H1 (cell line): Measurements from ENCODE around the gene PTPN22. TPM values are rescaled to one million over a fixed set of nuclear protein-coding genes. Genes with fewer than 3 reads are reported as not detected.

ENCODE experiments used
- CTCF ChIA-PET: fragments of 300-600 bp; sonication (Branson Sonifier 250); formaldehyde crosslinking; loops from one replicate; lab custom pipeline; 2021; ENCODE audit not compliant: partially characterized antibody; lab: Charles Lee
- POLR2A ChIA-PET: fragments of 300-600 bp; sonication (Branson Sonifier 250); formaldehyde crosslinking; loops from one replicate; lab custom pipeline; 2021; ENCODE audit warnings: inconsistent platforms; ENCODE audit not compliant: partially characterized antibody; lab: Charles Lee
- DNase-seq, 2 experiments: peaks; one replicate each; pipeline versions ENCODE4 v3.0.0 to v3.0.0-alpha.2; 2010 to 2022; ENCODE audit warnings: low spot score in 2 of 2, low read depth in 1 of 2, mixed read lengths in 1 of 2
- FAIRE-seq: peaks from 2 replicates; lab custom pipeline; 2011; peaks lifted over from hg19 to GRCh38; lab: Jason Lieb, UNC
- H2AFZ ChIP-seq: 2 replicates; pipeline ENCODE4 v1.8.1; 2012; ENCODE audit warnings: low read length, inconsistent platforms
- H2AK5ac ChIP-seq: 2 replicates; pipeline ENCODE4 v1.6.1; 2013; ENCODE audit warnings: low read depth, low read length
- H2BK120ac ChIP-seq: replicated peaks from 2 replicates; pipeline ENCODE3; 2013; ENCODE audit warnings: low read depth, low read length, inconsistent platforms
- H2BK12ac ChIP-seq: 2 replicates; pipeline ENCODE4 v1.6.1; 2013; ENCODE audit warnings: low read depth, low read length
- H2BK15ac ChIP-seq: 2 replicates; pipeline ENCODE4 v1.6.1; 2013; ENCODE audit warnings: low read length
- H2BK20ac ChIP-seq: 2 replicates; pipeline ENCODE4 v1.6.1; 2013; ENCODE audit warnings: low read length
- H2BK5ac ChIP-seq: 2 replicates; pipeline ENCODE4 v1.6.1; 2013; ENCODE audit warnings: low read depth, low read length
- H3K14ac ChIP-seq: 2 replicates; pipeline ENCODE4 v1.6.1; 2013; ENCODE audit warnings: inconsistent platforms; ENCODE audit not compliant: insufficient read length
- H3K18ac ChIP-seq: 2 replicates; pipeline ENCODE4 v1.6.1; 2013; ENCODE audit warnings: low read length; ENCODE audit errors: extremely low read depth
- H3K23ac ChIP-seq: 2 replicates; pipeline ENCODE4 v1.6.1; 2013; ENCODE audit warnings: inconsistent platforms; ENCODE audit not compliant: insufficient read length
- H3K23me2 ChIP-seq: 2 replicates; pipeline ENCODE4 v1.6.1; 2013; ENCODE audit warnings: low read depth, low read length
- H3K27ac ChIP-seq: 2 replicates; pipeline ENCODE4 v1.6.1; 2011; ENCODE audit warnings: low read depth, low read length, inconsistent platforms
- H3K27me3 ChIP-seq, 4 experiments: replicated peaks in 1 of 4; 1 replicate in 1 of 4; 2 replicates in 3 of 4; pipeline versions ENCODE4 v1.6.1 to v1.8.1; 2011 to 2013; ENCODE audit warnings: low read length in 3 of 4, mild to moderate bottlenecking in 3 of 4, inconsistent platforms in 2 of 4, mixed read lengths in 2 of 4, moderate library complexity in 1 of 4; ENCODE audit not compliant: control insufficient read depth in 3 of 4, insufficient read depth in 3 of 4; ENCODE audit errors: extremely low read depth in 1 of 4
- H3K36me3 ChIP-seq, 4 experiments: 2 replicates each; pipeline versions ENCODE4 v1.6.1 to v1.8.1; 2011 to 2013; ENCODE audit warnings: mild to moderate bottlenecking in 4 of 4, low read length in 3 of 4, moderate library complexity in 2 of 4, control low read depth in 1 of 4, inconsistent platforms in 1 of 4; ENCODE audit not compliant: insufficient read depth in 4 of 4, control insufficient read depth in 2 of 4
- H3K4ac ChIP-seq: replicated peaks from 2 replicates; pipeline ENCODE3; 2013; ENCODE audit warnings: low read length, low read depth, mixed read lengths, inconsistent platforms; ENCODE audit not compliant: insufficient read length
- H3K4me1 ChIP-seq, 4 experiments: replicated peaks in 1 of 4; 1 replicate in 1 of 4; 2 replicates in 3 of 4; pipeline versions ENCODE4 v1.6.1 to v1.8.1; 2011 to 2013; ENCODE audit warnings: low read length in 3 of 4, inconsistent platforms in 2 of 4, mixed read lengths in 1 of 4; ENCODE audit not compliant: insufficient read depth in 4 of 4, control insufficient read depth in 3 of 4
- H3K4me2 ChIP-seq, 2 experiments: 2 replicates each; pipeline versions ENCODE4 v1.6.1 to v1.8.1; 2011 to 2013; ENCODE audit warnings: low read depth in 2 of 2, low read length in 2 of 2, control low read depth in 1 of 2, inconsistent platforms in 1 of 2, mild to moderate bottlenecking in 1 of 2; ENCODE audit not compliant: insufficient read depth in 1 of 2
- H3K4me3 ChIP-seq, 4 experiments: fragments of 200-600, 300-600 bp in 1 of 4; sonication (generic), shearing (Covaris generic), sonication (Bioruptor Twin) in 1 of 4; 2 replicates each; pipeline versions ENCODE4 v1.5.1 to v1.8.1; 2011 to 2016; ENCODE audit warnings: low read length in 4 of 4, low read depth in 3 of 4, control low read depth in 2 of 4, inconsistent platforms in 2 of 4, mild to moderate bottlenecking in 2 of 4, mixed read lengths in 1 of 4, moderate library complexity in 1 of 4; ENCODE audit not compliant: insufficient read depth in 2 of 4; ENCODE audit errors: extremely low read depth in 1 of 4
- H3K56ac ChIP-seq: replicated peaks from 2 replicates; pipeline ENCODE3; 2013; ENCODE audit warnings: low read depth, mild to moderate bottlenecking, mixed read lengths, low read length, inconsistent platforms; ENCODE audit not compliant: insufficient read length
- H3K79me1 ChIP-seq: 2 replicates; pipeline ENCODE4 v1.6.1; 2013; ENCODE audit warnings: low read depth, low read length, control low read depth
- H3K79me2 ChIP-seq, 2 experiments: 2 replicates each; pipeline versions ENCODE4 v1.6.1 to v1.8.1; 2012 to 2013; ENCODE audit warnings: low read length in 2 of 2, mild to moderate bottlenecking in 2 of 2, inconsistent platforms in 1 of 2; ENCODE audit not compliant: insufficient read depth in 2 of 2, control insufficient read depth in 1 of 2
- H3K9ac ChIP-seq, 4 experiments: replicated peaks in 1 of 4; 1 replicate in 1 of 4; 2 replicates in 3 of 4; pipeline versions ENCODE4 v1.6.1 to v1.8.1; 2011 to 2013; ENCODE audit warnings: low read depth in 3 of 4, low read length in 3 of 4, control low read depth in 2 of 4, mild to moderate bottlenecking in 2 of 4, moderate library complexity in 2 of 4, inconsistent platforms in 1 of 4; ENCODE audit errors: extremely low read depth in 1 of 4
- H3K9me3 ChIP-seq, 2 experiments: 2 replicates each; pipeline versions ENCODE4 v1.6.1 to v1.8.1; 2012 to 2013; ENCODE audit warnings: mild to moderate bottlenecking in 2 of 2, moderate library complexity in 2 of 2, control low read depth in 1 of 2, inconsistent platforms in 1 of 2, low read depth in 1 of 2, low read length in 1 of 2, mixed read lengths in 1 of 2; ENCODE audit not compliant: insufficient read depth in 2 of 2
- H4K20me1 ChIP-seq, 2 experiments: replicated peaks in 1 of 2; 2 replicates each; pipeline versions ENCODE3 to v1.8.1; 2011 to 2013; ENCODE audit warnings: inconsistent platforms in 2 of 2, low read length in 2 of 2, mild to moderate bottlenecking in 1 of 2; ENCODE audit not compliant: insufficient read depth in 2 of 2, control insufficient read depth in 1 of 2
- H4K5ac ChIP-seq: 2 replicates; pipeline ENCODE4 v1.6.1; 2013; ENCODE audit warnings: low read length, low read depth, mixed read lengths, inconsistent platforms; ENCODE audit not compliant: insufficient read length
- H4K8ac ChIP-seq: 2 replicates; pipeline ENCODE4 v1.8.0; 2013; ENCODE audit warnings: mild to moderate bottlenecking, moderate library complexity, low read length, inconsistent platforms; ENCODE audit not compliant: insufficient read depth; ENCODE audit errors: extremely low read depth
- H4K91ac ChIP-seq: replicated peaks from 2 replicates; pipeline ENCODE3; 2013; ENCODE audit warnings: low read length, mixed read lengths, inconsistent platforms; ENCODE audit not compliant: insufficient read length
- ATF3 ChIP-seq: IDR thresholded peaks from 2 replicates; pipeline ENCODE4 v1.6.1; 2011; ENCODE audit warnings: low read depth, mild to moderate bottlenecking, low read length; ENCODE audit not compliant: insufficient read depth
- CBX8 ChIP-seq: fragments of 300-800, 300-1000 bp; sonication (generic); IDR thresholded peaks from 2 replicates; pipeline ENCODE4 v1.7.1; 2016; ENCODE audit warnings: low read depth, low read length, borderline replicate concordance
- CTCF ChIP-seq, 3 experiments: IDR thresholded peaks; 1 replicate in 2 of 3; 2 replicates in 1 of 3; pipeline versions ENCODE4 v1.5.1 to v1.6.1; 2011; ENCODE audit warnings: low read length in 3 of 3, mild to moderate bottlenecking in 3 of 3, inconsistent platforms in 2 of 3, low read depth in 1 of 3, moderate library complexity in 1 of 3; ENCODE audit not compliant: insufficient read depth in 1 of 3; ENCODE audit errors: control extremely low read depth in 1 of 3
- JUN ChIP-seq: IDR thresholded peaks from 2 replicates; pipeline ENCODE4 v1.6.1; 2011; ENCODE audit warnings: low read depth, mild to moderate bottlenecking, improper control_type of control experiment, low read length
- KDM5A ChIP-seq: fragments of 200-600 bp; IDR thresholded peaks from 2 replicates; pipeline ENCODE4 v1.7.1; 2012; ENCODE audit warnings: mild to moderate bottlenecking, low read length, inconsistent platforms, mixed read lengths
- POLR2AphosphoS5 ChIP-seq: IDR thresholded peaks from 2 replicates; pipeline ENCODE4 v1.6.1; 2011; ENCODE audit warnings: low read depth, low read length
- SIX5 ChIP-seq: IDR thresholded peaks from 2 replicates; pipeline ENCODE4 v1.6.1; 2011; ENCODE audit warnings: mild to moderate bottlenecking, low read depth, low read length
- SP4 ChIP-seq: IDR thresholded peaks from 2 replicates; pipeline ENCODE4 v1.6.1; 2012; ENCODE audit warnings: low read length, inconsistent platforms
- YY1 ChIP-seq: IDR thresholded peaks from 2 replicates; pipeline ENCODE4 v1.6.1; 2011; ENCODE audit warnings: low read depth, mild to moderate bottlenecking, low read length
- WGBS, 2 experiments: shearing (Covaris generic) in 1 of 2; methylation state at CpG; one replicate each; pipeline versions ENCODE4 v1.1.6 to v1.1.7; 2013 to 2015; ENCODE audit warnings: low lambda C conversion rate in 2 of 2, mixed read lengths in 2 of 2, inconsistent platforms in 1 of 2, low coverage in 1 of 2, missing lambda C conversion rate in 1 of 2; ENCODE audit not compliant: insufficient replicate concordance in 2 of 2, insufficient coverage in 1 of 2, insufficient read length in 1 of 2; ENCODE audit errors: extremely low coverage in 1 of 2, missing lambda C conversion rate in 1 of 2; 5-methylcytosine and 5-hydroxymethylcytosine counted together
- polyA plus RNA-seq, 7 experiments: library from polyadenylated mRNA; depleted of rRNA in 3 of 7; stranded (reverse) in 5 of 7; unstranded in 2 of 7; fragments of >200 nt in 5 of 7; fragments of 200-250 nt in 2 of 7; gene quantifications; 1 replicate in 5 of 7; 2 replicates in 1 of 7; 4 replicates in 1 of 7; pipeline versions ENCODE4 v1.2.1 to v1.2.3, GENCODE V29; 2011 to 2013; ENCODE audit warnings: missing spikeins in 2 of 7, mixed read lengths in 2 of 7
- total RNA-seq: library from RNA; stranded (reverse); fragmentation: NEBNext Ultra II Directional; extraction: Animal tissue kit (Norgen Biotek cat#: 25700); gene quantifications from 2 replicates; pipeline ENCODE4 v1.2.1, GENCODE V29; 2021

The PTPN22 gene
- total and polyA plus RNA-seq, 2 of the 8 experiments (the other 6 are each of a cell fraction or from before 2014, with no cell fraction given), result not detected

- no peak for TF ChIP-seq SIX5
- no peak for TF ChIP-seq CTCF (IDR thresholded peaks at IDR 0.05; ENCODE audit: control extremely low read depth in 1 of 3, insufficient read depth in 1 of 3, low read depth in 1 of 3, low read length in 3 of 3)
- no peak for TF ChIP-seq SP4
- TF ChIP-seq YY1, result no peak
- no peak for TF ChIP-seq KDM5A
- TF ChIP-seq JUN, result no peak
- no peak for TF ChIP-seq POLR2AphosphoS5
- no peak for TF ChIP-seq CBX8
- no peak for TF ChIP-seq ATF3
- Histone ChIP-seq H3K4me1 (peaks cover 0 to 6% (median 0%) of the 10 kb centered on the region in 4 experiments; a peak in 2 of 7 replicates), H2AFZ (no peak overlapping the region), H3K23me2 (no peaks in the 10 kb centered on the region; the same call in 1 of the 2 replicates), H2AK5ac (no peak overlapping the region), H2BK5ac (no peak overlapping the region), H3K9me3 (no peaks in the 10 kb centered on the region), H4K5ac (no peak overlapping the region), H4K8ac (no peak overlapping the region), H3K27me3 (no peaks in the 10 kb centered on the region), H3K14ac (no peak overlapping the region), H4K91ac (no peak overlapping the region), H4K20me1 (peaks cover 5 to 6% of the 10 kb centered on the region in 2 experiments), H2BK15ac (no peak overlapping the region), H2BK20ac (no peak overlapping the region), H3K79me2 (peaks cover 15 to 92% of the 10 kb centered on the region in 2 experiments), H2BK120ac (no peak overlapping the region), H3K79me1 (no peaks in the 10 kb centered on the region; the same call in 1 of the 2 replicates), H3K18ac (no peak overlapping the region), H3K9ac (no peak overlapping the region), H3K4ac (no peak overlapping the region), H3K36me3 (no peaks in the 10 kb centered on the region), H3K27ac (no peak overlapping the region), H3K4me3 (no peak overlapping the region), H3K4me2 (no peak overlapping the region), H3K23ac (no peak overlapping the region), H3K56ac (no peak overlapping the region), H2BK12ac (no peak overlapping the region)
- ChIA-PET POLR2A (interaction anchor here (1.0 kb wide), 1 partner anchor 46 kb away, joined by 4 read pairs; the partner anchor contains the start of gene PHTF1), CTCF (no interaction called here)
- DNase-seq (no peak), FAIRE-seq (no peak)
- WGBS, 2 experiments, result 88% methylated on average over 4 of the region's 4 CpGs; no CpG with 5 or more reads in 1 of the 2 experiments
Measured at GRCh38 chr1:113805639-113806038, 65.9 kb downstream of the PTPN22 start.
